GM12878 (cell line): ENCODE results near the gene ICA1. TPM values are rescaled to one million over a fixed set of nuclear protein-coding genes. Genes with fewer than 3 reads are reported as not detected.

Experiments
- BHLHE40 ChIP-seq, 2 experiments: fragments of 450-650 bp in 1 of 2; IDR thresholded peaks; 2 replicates each; pipeline ENCODE4 v1.6.1; 2011 to 2017; ENCODE audit warnings: low read depth in 2 of 2, borderline replicate concordance in 1 of 2, improper control_type of control experiment in 1 of 2, low read length in 1 of 2, mild to moderate bottlenecking in 1 of 2
- CBFB ChIP-seq: IDR thresholded peaks from 2 replicates; pipeline ENCODE4 v1.6.1; 2016; ENCODE audit warnings: antibody characterized with exemption, low read depth
- HDAC6 ChIP-seq: fragments of 200-600 bp; sonication (generic); IDR thresholded peaks from one replicate; pipeline ENCODE4 v1.8.0; 2017; ENCODE audit warnings: antibody characterized with exemption; ENCODE audit not compliant: unreplicated experiment
- IKZF2 ChIP-seq, 2 experiments: fragments of 450-650 bp; IDR thresholded peaks; 2 replicates each; pipeline ENCODE4 v1.6.1; 2017; ENCODE audit warnings: mild to moderate bottlenecking in 2 of 2, moderate library complexity in 2 of 2
- MTA3 ChIP-seq: IDR thresholded peaks from 2 replicates; pipeline ENCODE4 v1.6.1; 2012; ENCODE audit warnings: low read length, inconsistent platforms, borderline replicate concordance
- NR2C2 ChIP-seq: IDR thresholded peaks from 2 replicates; pipeline ENCODE4 v1.6.1; 2011; ENCODE audit warnings: borderline replicate concordance, low read depth; ENCODE audit not compliant: control insufficient read depth, insufficient read length
- RAD51 ChIP-seq: fragments of 450-650 bp; IDR thresholded peaks from 2 replicates; pipeline ENCODE4 v1.6.1; 2016; ENCODE audit warnings: moderate library complexity, mild to moderate bottlenecking, inconsistent platforms
- SMC3 ChIP-seq: IDR thresholded peaks from 2 replicates; pipeline ENCODE4 v1.6.1; 2011; ENCODE audit warnings: low read length, improper control_type of control experiment, borderline replicate concordance
- SREBF2 ChIP-seq: IDR thresholded peaks from 2 replicates; pipeline ENCODE4 v1.6.1; 2012; ENCODE audit warnings: mild to moderate bottlenecking, low read length
- YY1 ChIP-seq: IDR thresholded peaks from 2 replicates; pipeline ENCODE4 v1.6.1; 2011; ENCODE audit warnings: low read depth, mild to moderate bottlenecking, low read length
- ZNF687 ChIP-seq: fragments of 450-650 bp; IDR thresholded peaks from 2 replicates; pipeline ENCODE4 v1.6.1; 2017; ENCODE audit warnings: mild to moderate bottlenecking, moderate library complexity
- polyA plus RNA-seq, 11 experiments: library from polyadenylated mRNA; depleted of rRNA in 4 of 11; unstranded in 6 of 11; stranded (reverse) in 5 of 11; fragments of >200 nt; fragmentation: Nextera tagmentation in 4 of 11; fragmentation: Illumina TruSeq in 1 of 11; extraction: Ambion mirVana in 4 of 11; extraction: Trizol in 1 of 11; gene quantifications; 1 replicate in 1 of 11; 2 replicates in 10 of 11; pipeline versions ENCODE4 v1.2.1 to v1.2.3, GENCODE V29; 2011 to 2016; ENCODE audit warnings: inconsistent platforms in 2 of 11, missing spikeins in 2 of 11, low read depth in 1 of 11
- total RNA-seq, 4 experiments: library from RNA; depleted of rRNA in 3 of 4; stranded (reverse); fragments of >200 nt in 3 of 4; fragmentation: Illumina TruSeq in 1 of 4; extraction: Trizol in 1 of 4; gene quantifications; 2 replicates each; pipeline versions ENCODE4 v1.2.1 to v1.2.3, GENCODE V29; 2013 to 2021
- TF ChIP-seq, protein P1 (sequence below): IDR thresholded peaks from 2 replicates; pipeline ENCODE4 v1.6.1; 2012; ENCODE audit warnings: low read depth, low read length, improper control_type of control experiment
- TF ChIP-seq, protein P2 (sequence below): fragments of 450-650 bp; IDR thresholded peaks from 2 replicates; pipeline ENCODE4 v1.6.1; 2018; ENCODE audit warnings: mild to moderate bottlenecking, low read depth, moderate library complexity; ENCODE audit not compliant: partially characterized antibody
- TF ChIP-seq, protein P3 (sequence below): fragments of 450-650 bp; formaldehyde crosslinking; IDR thresholded peaks from 2 replicates; pipeline ENCODE4 v1.5.0; 2022; ENCODE audit warnings: mild to moderate bottlenecking, missing genetic modification characterization
- TF ChIP-seq, protein P4 (sequence below): fragments of 450-650 bp; IDR thresholded peaks from 2 replicates; pipeline ENCODE4 v1.6.1; 2017; ENCODE audit warnings: mild to moderate bottlenecking, low read depth, inconsistent platforms; ENCODE audit not compliant: poor library complexity, severe bottlenecking

The ICA1 gene
- total and polyA plus RNA-seq, 10 of the 15 experiments (the other 5 are each of a cell fraction or from before 2014, with no cell fraction given) = 1.3 to 35.1 (median 3.3) TPM

DNA sequence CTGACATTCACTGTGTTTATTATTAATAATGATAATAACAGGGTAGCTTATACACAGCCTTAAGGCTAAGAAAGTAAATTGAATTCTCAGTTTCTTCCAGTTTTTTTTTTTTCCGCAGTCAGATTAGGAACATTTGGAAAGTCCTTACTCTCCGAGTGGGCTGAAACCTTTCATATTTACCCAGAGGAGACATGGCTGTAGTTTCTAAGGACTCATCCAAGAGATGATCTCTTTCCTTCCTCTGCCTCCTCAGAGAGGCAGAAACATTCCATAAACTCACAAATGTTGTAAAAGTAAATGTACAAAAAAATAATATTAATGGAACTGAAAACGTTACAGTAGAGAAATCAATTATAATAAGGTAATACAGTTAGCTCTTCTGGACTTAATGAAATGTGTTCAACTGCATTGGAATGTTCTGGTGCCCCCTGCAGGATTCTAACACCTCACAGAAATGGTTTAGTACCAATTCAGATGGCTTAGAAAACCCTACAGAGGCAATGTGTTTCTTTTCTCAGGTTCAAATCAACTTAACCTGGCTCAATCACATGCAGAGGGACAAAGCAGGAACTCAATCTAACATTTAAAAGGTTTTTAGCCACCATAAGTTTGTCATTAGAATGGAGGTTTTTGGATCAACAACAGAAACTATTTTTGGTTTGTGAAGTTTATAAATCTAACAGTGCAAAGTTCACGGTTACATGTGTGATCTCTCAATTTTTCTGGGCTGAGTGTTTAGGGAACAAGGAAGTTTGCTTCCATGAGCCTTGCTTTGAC lies 71.7 kb downstream of the ICA1 start (continued):
- TF ChIP-seq, protein P1, sequence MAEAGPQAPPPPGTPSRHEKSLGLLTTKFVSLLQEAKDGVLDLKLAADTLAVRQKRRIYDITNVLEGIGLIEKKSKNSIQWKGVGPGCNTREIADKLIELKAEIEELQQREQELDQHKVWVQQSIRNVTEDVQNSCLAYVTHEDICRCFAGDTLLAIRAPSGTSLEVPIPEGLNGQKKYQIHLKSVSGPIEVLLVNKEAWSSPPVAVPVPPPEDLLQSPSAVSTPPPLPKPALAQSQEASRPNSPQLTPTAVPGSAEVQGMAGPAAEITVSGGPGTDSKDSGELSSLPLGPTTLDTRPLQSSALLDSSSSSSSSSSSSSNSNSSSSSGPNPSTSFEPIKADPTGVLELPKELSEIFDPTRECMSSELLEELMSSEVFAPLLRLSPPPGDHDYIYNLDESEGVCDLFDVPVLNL = no peak
- TF ChIP-seq RAD51 = no peak
- peak; percentile 74; the same call in 1 of the 2 replicates for TF ChIP-seq ZNF687
- TF ChIP-seq NR2C2 = no peak
- TF ChIP-seq, protein P2, sequence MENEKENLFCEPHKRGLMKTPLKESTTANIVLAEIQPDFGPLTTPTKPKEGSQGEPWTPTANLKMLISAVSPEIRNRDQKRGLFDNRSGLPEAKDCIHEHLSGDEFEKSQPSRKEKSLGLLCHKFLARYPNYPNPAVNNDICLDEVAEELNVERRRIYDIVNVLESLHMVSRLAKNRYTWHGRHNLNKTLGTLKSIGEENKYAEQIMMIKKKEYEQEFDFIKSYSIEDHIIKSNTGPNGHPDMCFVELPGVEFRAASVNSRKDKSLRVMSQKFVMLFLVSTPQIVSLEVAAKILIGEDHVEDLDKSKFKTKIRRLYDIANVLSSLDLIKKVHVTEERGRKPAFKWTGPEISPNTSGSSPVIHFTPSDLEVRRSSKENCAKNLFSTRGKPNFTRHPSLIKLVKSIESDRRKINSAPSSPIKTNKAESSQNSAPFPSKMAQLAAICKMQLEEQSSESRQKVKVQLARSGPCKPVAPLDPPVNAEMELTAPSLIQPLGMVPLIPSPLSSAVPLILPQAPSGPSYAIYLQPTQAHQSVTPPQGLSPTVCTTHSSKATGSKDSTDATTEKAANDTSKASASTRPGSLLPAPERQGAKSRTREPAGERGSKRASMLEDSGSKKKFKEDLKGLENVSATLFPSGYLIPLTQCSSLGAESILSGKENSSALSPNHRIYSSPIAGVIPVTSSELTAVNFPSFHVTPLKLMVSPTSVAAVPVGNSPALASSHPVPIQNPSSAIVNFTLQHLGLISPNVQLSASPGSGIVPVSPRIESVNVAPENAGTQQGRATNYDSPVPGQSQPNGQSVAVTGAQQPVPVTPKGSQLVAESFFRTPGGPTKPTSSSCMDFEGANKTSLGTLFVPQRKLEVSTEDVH = no peak
- TF ChIP-seq MTA3 = no peak
- peak in 1 of 2 experiments; percentile 23; a peak in 2 of 4 replicates for TF ChIP-seq IKZF2 (IDR thresholded peaks at IDR 0.05)
- no peak for TF ChIP-seq CBFB
- TF ChIP-seq SMC3 = peak; percentile 91
- TF ChIP-seq, protein P3, sequence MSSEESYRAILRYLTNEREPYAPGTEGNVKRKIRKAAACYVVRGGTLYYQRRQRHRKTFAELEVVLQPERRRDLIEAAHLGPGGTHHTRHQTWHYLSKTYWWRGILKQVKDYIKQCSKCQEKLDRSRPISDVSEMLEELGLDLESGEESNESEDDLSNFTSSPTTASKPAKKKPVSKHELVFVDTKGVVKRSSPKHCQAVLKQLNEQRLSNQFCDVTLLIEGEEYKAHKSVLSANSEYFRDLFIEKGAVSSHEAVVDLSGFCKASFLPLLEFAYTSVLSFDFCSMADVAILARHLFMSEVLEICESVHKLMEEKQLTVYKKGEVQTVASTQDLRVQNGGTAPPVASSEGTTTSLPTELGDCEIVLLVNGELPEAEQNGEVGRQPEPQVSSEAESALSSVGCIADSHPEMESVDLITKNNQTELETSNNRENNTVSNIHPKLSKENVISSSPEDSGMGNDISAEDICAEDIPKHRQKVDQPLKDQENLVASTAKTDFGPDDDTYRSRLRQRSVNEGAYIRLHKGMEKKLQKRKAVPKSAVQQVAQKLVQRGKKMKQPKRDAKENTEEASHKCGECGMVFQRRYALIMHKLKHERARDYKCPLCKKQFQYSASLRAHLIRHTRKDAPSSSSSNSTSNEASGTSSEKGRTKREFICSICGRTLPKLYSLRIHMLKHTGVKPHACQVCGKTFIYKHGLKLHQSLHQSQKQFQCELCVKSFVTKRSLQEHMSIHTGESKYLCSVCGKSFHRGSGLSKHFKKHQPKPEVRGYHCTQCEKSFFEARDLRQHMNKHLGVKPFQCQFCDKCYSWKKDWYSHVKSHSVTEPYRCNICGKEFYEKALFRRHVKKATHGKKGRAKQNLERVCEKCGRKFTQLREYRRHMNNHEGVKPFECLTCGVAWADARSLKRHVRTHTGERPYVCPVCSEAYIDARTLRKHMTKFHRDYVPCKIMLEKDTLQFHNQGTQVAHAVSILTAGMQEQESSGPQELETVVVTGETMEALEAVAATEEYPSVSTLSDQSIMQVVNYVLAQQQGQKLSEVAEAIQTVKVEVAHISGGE (CRISPR knock-in tag) = no peak
- TF ChIP-seq BHLHE40 (IDR thresholded peaks at IDR 0.05; ENCODE audit: borderline replicate concordance in 1 of 2, low read depth in 2 of 2, low read length in 1 of 2) = no peak
- no peak for TF ChIP-seq SREBF2
- no peak for TF ChIP-seq HDAC6
- TF ChIP-seq, protein P4, sequence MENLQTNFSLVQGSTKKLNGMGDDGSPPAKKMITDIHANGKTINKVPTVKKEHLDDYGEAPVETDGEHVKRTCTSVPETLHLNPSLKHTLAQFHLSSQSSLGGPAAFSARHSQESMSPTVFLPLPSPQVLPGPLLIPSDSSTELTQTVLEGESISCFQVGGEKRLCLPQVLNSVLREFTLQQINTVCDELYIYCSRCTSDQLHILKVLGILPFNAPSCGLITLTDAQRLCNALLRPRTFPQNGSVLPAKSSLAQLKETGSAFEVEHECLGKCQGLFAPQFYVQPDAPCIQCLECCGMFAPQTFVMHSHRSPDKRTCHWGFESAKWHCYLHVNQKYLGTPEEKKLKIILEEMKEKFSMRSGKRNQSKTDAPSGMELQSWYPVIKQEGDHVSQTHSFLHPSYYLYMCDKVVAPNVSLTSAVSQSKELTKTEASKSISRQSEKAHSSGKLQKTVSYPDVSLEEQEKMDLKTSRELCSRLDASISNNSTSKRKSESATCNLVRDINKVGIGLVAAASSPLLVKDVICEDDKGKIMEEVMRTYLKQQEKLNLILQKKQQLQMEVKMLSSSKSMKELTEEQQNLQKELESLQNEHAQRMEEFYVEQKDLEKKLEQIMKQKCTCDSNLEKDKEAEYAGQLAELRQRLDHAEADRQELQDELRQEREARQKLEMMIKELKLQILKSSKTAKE = peak; percentile 81
- peak; percentile 23; the same call in 1 of the 2 replicates for TF ChIP-seq YY1
- TF ChIP-seq, all 136 proteins: peak for 21
